D341Med (cell line): ENCODE data around the gene TAB2.

Source experiments
- DNase-seq: peaks from one replicate; pipeline ENCODE4 v3.0.0; 2012; ENCODE audit warnings: low spot score

TAB2 gene

GRCh38 chr6:149371154-149371553 is 53.6 kb downstream of the TAB2 start:
- no peak for DNase-seq

GRCh38 chr6:149372062-149372461 is 54.5 kb downstream of the TAB2 start:
- DNase-seq = no peak

GRCh38 chr6:149373511-149373910 is 56.0 kb downstream of the TAB2 start:
- DNase-seq = no peak

- no peak for DNase-seq
Measured at GRCh38 chr6:149379977-149380376, 62.5 kb downstream of the TAB2 start.

DNA sequence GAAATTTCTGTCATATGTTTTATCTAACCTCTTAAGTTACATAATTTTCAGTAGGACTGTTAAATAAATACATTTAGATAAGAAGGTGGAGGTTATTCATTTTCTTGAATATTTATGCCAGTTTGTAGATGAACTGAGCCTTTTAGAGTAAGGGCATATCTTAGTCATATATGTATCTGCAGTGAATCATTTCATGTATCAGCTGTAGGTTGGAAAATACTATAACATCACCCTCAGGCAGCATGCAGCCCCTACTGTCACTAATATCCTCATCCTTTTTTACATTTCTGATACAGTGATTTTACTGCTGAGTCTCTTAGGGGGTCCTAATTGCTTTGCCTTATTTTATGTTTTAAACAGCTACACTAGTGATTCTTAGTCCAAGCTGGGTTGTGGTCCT is 63.0 kb downstream of the TAB2 start:
- DNase-seq = no peak

DNA sequence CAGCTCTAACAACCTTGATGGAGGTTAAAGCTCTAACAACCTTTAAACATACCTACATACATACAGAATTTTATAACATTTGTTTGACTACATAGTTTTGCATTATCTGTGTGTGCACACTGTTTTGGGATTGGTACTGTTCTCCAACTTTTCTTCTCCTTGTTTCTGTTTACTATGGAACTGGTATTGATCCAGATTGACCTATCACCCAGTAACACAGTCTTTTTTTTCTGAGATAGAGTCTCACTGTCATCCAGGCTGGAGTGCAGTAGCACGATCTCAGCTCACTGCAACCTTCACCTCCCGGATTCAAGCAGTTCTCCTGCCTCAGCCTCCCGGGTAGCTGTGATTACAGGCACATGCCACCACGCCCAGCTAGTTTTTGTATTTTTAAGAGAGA is 65.9 kb downstream of the TAB2 start:
- no peak for DNase-seq

DNA sequence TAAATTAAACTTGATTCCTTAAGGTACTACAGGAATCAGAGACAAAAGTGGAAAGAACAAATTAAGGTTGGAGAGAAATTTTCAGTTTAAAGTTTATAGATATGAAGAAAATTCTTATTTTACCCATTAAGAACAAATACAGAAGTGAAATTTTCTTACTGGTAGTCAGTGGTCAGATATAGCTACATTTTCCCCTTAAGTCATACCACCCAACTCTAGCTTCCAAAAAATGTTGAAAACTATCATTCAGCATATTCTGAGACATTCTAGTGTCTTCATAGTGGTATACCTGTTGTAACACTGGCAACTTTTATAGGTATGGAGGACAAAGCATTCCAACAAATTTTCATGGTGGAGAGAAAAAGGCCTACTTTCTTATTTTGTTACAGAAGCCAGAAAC is 67.0 kb downstream of the TAB2 start:
- no peak for DNase-seq

- DNase-seq = no peak
Measured at GRCh38 chr6:149385998-149386646, 68.6 kb downstream of the TAB2 start.

DNA sequence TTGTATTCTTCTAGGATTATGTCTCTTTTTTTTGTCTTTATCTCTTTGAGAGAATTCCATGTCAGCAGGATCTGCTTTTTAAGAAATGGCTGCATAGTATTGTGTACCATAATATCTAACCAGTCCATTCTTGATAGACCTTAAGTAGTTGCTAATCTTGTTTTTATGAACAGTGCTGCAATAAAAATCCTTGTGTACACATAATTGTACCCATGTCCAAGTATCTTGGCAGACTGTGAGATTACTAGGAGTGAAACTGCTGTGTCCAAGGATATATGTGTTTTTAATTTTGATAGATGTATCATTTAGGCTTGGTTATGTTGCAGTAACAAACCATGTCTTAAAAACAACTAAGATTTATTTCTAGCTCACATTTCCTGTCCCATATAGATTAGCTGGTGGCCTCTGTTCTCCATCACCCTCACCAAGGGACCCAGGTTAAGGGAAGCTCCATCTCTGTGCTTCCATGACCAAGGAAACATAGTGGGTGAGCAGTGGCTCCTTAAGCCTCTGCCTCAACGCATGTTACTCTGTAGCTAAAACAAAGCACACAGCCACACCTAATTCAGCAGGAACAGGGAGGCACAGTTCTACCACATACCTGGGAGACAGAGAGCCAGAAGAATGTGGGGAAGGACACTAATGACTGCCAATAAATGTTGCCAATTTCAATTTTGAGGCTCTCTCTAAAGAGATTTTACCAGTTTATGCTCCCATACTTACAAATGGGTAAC is 70.4 kb downstream of the TAB2 start:
- no peak for DNase-seq

DNA sequence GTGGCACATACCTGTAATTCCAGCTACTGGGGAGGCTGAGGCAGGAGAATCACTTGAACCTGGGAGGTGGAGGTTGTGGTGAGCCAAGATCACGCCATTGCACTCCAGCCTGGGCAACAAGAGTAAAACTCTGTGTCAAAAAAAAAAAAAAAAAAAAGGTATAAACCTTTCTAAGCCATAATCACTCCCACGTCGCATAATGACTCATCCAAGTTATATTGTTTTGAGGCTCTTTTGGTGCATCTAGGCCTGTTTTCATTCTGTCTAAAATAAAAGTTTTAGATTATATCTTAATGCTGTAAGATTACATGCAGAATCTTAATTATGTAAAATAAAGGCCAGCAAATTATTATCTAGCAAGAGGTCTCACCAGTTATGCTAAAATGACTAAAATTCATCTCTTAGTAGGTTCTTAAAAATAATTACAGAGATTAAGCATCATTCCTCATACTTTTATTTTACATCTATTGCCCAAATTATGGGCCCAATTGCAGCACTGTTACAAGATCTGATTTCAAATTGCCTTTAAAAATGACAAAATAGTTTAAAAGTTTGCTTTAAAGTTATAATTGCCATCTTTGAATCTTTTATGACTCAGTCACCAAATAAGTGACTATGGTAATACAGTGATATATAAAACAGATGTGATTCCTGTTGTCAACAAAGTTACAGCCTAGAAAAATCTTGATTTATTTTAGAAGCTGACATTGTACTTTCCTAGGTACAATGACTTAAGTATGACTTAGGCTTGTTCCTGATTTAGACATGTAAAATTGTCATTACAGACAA is 72.2 kb downstream of the TAB2 start:
- DNase-seq = no peak

DNA sequence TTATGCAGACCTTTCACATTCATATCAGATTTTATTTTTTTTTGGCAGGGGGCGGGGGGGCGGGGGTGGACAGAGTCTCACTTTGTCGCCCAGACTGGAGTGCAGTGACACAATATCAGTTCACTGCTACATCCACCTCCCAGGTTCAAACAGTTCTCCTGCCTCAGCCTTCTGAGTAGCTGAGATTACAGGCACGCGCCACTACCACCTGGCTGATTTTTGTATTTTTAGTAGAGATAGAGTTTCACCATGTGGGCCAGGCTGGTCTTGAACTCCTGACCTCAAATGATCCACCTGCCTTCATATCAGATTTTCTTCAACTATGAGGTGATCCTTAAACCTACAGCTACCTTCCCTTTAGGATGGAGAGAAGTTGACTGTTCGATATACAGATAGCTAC is 74.6 kb downstream of the TAB2 start:
- no peak for DNase-seq

- no peak for DNase-seq
Measured at GRCh38 chr6:149392535-149392934, 75.0 kb downstream of the TAB2 start.

- DNase-seq = no peak
Measured at GRCh38 chr6:149393002-149393679, 75.6 kb downstream of the TAB2 start.

GRCh38 chr6:149395185-149395584 is 77.7 kb downstream of the TAB2 start:
- no peak for DNase-seq

GRCh38 chr6:149397384-149397783 is 79.9 kb downstream of the TAB2 start:
- DNase-seq = no peak

DNA sequence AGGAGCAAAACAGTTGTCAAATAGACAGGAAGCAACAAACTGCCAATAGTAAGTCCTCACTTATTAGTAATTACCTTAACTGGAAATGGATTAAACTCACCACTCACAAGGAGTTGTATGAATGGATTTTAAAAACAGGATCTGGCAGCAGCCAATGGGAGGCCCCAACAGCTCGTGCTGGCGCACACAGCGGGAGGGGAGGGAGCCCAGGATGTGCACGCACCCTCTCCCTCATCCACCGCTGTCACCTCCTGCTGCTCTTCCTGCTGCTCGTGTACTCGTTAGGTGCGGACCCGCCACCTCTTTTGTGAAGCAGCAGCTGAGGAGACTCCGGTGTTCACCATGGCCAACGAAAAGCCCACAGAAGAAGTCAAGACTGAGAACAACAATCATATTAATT is 82.5 kb downstream of the TAB2 start, which contains the start of gene SUMO4:
Gene SUMO4, plus strand, starts transcription at position 213 of the 400 bp plus-strand sequence. Its CDS starts 130 bp downstream, at position 343.
- no peak for DNase-seq

DNA sequence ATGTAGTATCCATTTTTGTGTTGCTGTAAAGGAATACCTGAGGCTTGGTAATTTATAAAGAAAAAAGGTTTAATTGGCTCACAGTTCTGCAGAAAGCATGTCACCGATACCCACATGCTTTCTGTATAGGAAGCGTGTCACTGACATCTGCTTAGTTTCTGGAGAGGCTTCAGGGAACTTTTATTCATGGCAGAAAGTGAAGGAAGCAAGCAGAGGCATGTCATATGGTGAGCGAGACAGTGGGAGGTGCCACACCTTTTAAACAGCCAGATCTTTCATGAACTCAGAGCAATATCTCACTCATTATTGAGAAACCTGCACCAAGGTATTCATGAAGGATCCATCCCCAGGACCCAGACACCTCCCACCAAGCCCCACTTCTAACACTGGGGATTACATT is 86.0 kb downstream of the TAB2 start:
- DNase-seq = no peak

GRCh38 chr6:149405823-149406765 is 88.6 kb downstream of the TAB2 start:
- no peak for DNase-seq

DNA sequence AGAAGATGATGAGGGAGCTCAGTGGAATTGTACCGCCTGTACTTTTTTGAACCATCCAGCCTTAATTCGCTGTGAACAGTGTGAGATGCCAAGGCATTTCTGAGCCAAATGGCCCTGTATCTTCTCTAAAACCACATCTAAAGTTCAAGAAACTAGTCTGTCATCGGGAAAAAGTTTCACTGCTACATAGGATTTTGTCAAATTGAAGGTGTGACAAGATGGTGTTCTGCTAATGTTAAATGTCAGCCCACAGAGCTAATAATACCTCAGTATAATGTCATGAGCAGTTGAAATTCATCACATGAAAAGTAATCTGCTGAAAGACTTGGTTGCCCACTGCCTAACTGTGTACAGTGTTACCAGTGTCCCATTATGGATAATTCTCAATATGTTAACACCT is 92.1 kb downstream of the TAB2 start:
- no peak for DNase-seq

DNA sequence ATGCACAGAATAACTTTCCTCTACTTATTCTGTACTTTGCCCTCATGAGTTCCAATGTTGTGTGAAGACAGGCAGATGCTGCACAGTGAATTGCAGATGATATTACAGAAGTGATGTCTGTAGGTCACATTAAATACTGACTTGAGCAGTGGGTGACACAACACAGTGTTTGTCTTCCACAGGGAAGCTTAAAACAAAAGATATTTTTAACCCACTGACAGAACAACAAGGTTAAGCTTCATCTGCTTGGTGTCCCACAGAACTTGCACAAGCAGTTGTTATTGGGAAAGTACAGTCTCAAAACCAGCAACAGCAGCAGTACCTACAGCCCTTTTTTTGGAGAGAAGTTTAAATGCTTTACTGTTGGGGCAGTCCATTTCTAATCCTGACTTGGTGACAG is 93.0 kb downstream of the TAB2 start:
- no peak for DNase-seq

DNA sequence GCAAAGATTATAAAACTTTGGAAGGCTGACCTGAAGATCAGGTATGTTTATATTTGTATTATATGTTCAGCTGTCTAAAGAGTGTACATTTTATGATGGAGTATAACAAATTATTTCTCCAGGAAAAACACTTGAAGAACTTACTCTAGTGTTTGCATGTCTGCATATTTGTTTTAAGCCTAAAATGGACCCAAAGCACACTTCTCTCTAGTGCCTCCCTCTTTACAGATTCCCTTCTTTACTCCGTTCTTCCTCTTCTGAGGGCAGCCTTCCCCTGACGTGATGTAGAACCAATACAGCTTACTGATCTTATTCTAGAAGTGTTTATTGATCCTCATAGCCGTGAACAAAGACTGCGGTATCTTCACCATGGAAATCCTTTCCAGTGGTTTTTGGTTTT is 96.5 kb downstream of the TAB2 start:
- DNase-seq = no peak
